Right renal pelvis (tissue), 4 donors: ENCODE data around the gene RMND5A. TPM values are rescaled to one million over a fixed set of nuclear protein-coding genes. Genes with fewer than 3 reads are reported as not detected.

Source experiments
- DNase-seq, 4 donors: peaks; one replicate each; pipeline ENCODE4 v3.0.0-alpha.2; 2013; ENCODE audit warnings: low read depth in 4 of 4, low spot score in 3 of 4, missing footprints in 1 of 4
- polyA plus RNA-seq, 4 donors: library from polyadenylated mRNA; unstranded; fragments of 120-200 nt; gene quantifications; one replicate each; pipeline ENCODE4 v1.2.1, GENCODE V29; 2013; ENCODE audit not compliant: insufficient read length in 4 of 4

Gene RMND5A
- polyA plus RNA-seq, 4 donors, result 52.3 to 68.4 (median 63.4) TPM

- DNase-seq, result no peak
These were observed 102.7 kb downstream of the RMND5A start for GRCh38 chr2:86822668-86823345.

GRCh38 chr2:86825036-86825692 lies 105.1 kb downstream of the RMND5A start:
- no peak for DNase-seq

GRCh38 chr2:86825693-86826381 lies 105.7 kb downstream of the RMND5A start:
- no peak for DNase-seq

- no peak for DNase-seq
These were observed 106.9 kb downstream of the RMND5A start for GRCh38 chr2:86826951-86827350.

Other genes with a start within 250 kb of the RMND5A start
- gene CHMP3, start 156.8 kb upstream of the RMND5A start, polyA plus RNA-seq, result 100 to 1,000 TPM; 125 to 150 (median 147) TPM
- 10 to 100 TPM; 29.7 to 40.4 (median 36.4) TPM for gene RNF103, start 96.4 kb upstream of the RMND5A start, polyA plus RNA-seq
- gene CD8A, start 70.6 kb downstream of the RMND5A start, polyA plus RNA-seq, result 1 to 10 TPM in 1 of 4 donors, under 1 TPM in 3; 0.18 to 1.0 (median 0.21) TPM
- 1 to 10 TPM in 1 of 4 donors, under 1 TPM in 3; 0.41 to 1.7 (median 0.76) TPM for gene CD8B, start 141.6 kb downstream of the RMND5A start, polyA plus RNA-seq
- gene RGPD1, start 221.8 kb downstream of the RMND5A start, polyA plus RNA-seq, result 1 to 10 TPM in 3 of 4 donors, under 1 TPM in 1; 0.60 to 3.1 (median 2.0) TPM